PC-9 (cell line): Measurements from ENCODE around the gene RSPH9. TPM values are rescaled to one million over a fixed set of nuclear protein-coding genes. Genes with fewer than 3 reads are reported as not detected.

Source experiments
- BruUV-seq: library from RNA; stranded (reverse); fragments of 400-500 nt; replicated peaks from 2 replicates; lab custom pipeline; 2021; lab: Mats Ljungman, UMichigan
- CTCF ChIA-PET: fragments of 300-600 bp; sonication (Branson Sonifier 250); formaldehyde crosslinking; loops from one replicate; lab custom pipeline; 2022; ENCODE audit warnings: antibody characterized with exemption; lab: Charles Lee
- POLR2A ChIA-PET: fragments of 300-600 bp; sonication (Branson Sonifier 250); formaldehyde crosslinking; loops from one replicate; lab custom pipeline; 2022; ENCODE audit warnings: antibody characterized with exemption; ENCODE audit not compliant: unreplicated experiment; lab: Charles Lee
- DNase-seq, 2 experiments: peaks; one replicate each; pipeline versions ENCODE4 v3.0.0 to v3.0.0-alpha.2; 2015 to 2022; ENCODE audit warnings: mixed read lengths in 1 of 2
- H2AFZ ChIP-seq: fragments of 200-600 bp; sonication (generic); 2 replicates; pipeline ENCODE4 v1.8.1; 2017; ENCODE audit warnings: antibody characterized with exemption
- H3F3A ChIP-seq: fragments of 200-600 bp; sonication (generic); 2 replicates; pipeline ENCODE4 v1.8.1; 2017; ENCODE audit warnings: antibody characterized with exemption, mild to moderate bottlenecking, low read depth; ENCODE audit not compliant: insufficient read depth
- H3K27ac ChIP-seq: fragments of 200-600 bp; sonication (generic); 2 replicates; pipeline ENCODE4 v1.6.1; 2016; ENCODE audit warnings: mixed run types
- H3K27me3 ChIP-seq: fragments of 200-600 bp; sonication (generic); 2 replicates; pipeline ENCODE4 v1.6.1; 2016; ENCODE audit warnings: low read depth, mixed run types; ENCODE audit not compliant: insufficient read depth
- H3K36me3 ChIP-seq: fragments of 200-600 bp; sonication (generic); 2 replicates; pipeline ENCODE4 v1.6.1; 2016; ENCODE audit warnings: low read depth, mixed run types
- H3K4me1 ChIP-seq: fragments of 200-600 bp; sonication (generic); replicated peaks from 2 replicates; pipeline ENCODE4 v1.6.1; 2016; ENCODE audit warnings: mixed run types; ENCODE audit not compliant: insufficient read depth
- H3K4me2 ChIP-seq: fragments of 200-600 bp; sonication (generic); 2 replicates; pipeline ENCODE4 v1.6.1; 2017; ENCODE audit warnings: mixed run types
- H3K4me3 ChIP-seq: fragments of 200-600 bp; sonication (generic); 2 replicates; pipeline ENCODE4 v1.6.1; 2016; ENCODE audit warnings: mixed run types
- H3K79me2 ChIP-seq: fragments of 200-600 bp; sonication (generic); 2 replicates; pipeline ENCODE4 v1.6.1; 2017; ENCODE audit warnings: low read depth, mixed run types
- H3K9me2 ChIP-seq: fragments of 200-600 bp; sonication (generic); 2 replicates; pipeline ENCODE4 v1.8.1; 2017; ENCODE audit warnings: mild to moderate bottlenecking; ENCODE audit not compliant: insufficient read depth
- H3K9me3 ChIP-seq: fragments of 200-600 bp; sonication (generic); 2 replicates; pipeline ENCODE4 v1.8.1; 2016; ENCODE audit warnings: low read depth; ENCODE audit not compliant: insufficient read depth
- H4K20me1 ChIP-seq: fragments of 200-600 bp; sonication (generic); 2 replicates; pipeline ENCODE4 v1.8.1; 2017; ENCODE audit not compliant: insufficient read depth
- EZH2 ChIP-seq: fragments of 200-600 bp; sonication (generic); IDR thresholded peaks from 2 replicates; pipeline ENCODE4 v1.8.0; 2017; ENCODE audit warnings: antibody characterized with exemption, low read depth
- intact Hi-C: fragments of 100-400 bp; cut with micrococcal nuclease; formaldehyde crosslinking; loops from one replicate; pipeline ENCODE4 v1.10.0; 2022; ENCODE audit not compliant: unreplicated experiment
- total RNA-seq: library from RNA; stranded (reverse); gene quantifications from 2 replicates; pipeline ENCODE4 v1.2.3, GENCODE V29; 2021
- TF ChIP-seq, protein P1 (sequence below): fragments of 200-600 bp; sonication (generic); conservative IDR thresholded peaks from 2 replicates; pipeline ENCODE4 v1.6.1; 2017; ENCODE audit warnings: mixed run types, antibody characterized with exemption, mild to moderate bottlenecking, moderate library complexity

The RSPH9 gene
- total RNA-seq, 1 experiment from 2014 or later, result not detected

DNA sequence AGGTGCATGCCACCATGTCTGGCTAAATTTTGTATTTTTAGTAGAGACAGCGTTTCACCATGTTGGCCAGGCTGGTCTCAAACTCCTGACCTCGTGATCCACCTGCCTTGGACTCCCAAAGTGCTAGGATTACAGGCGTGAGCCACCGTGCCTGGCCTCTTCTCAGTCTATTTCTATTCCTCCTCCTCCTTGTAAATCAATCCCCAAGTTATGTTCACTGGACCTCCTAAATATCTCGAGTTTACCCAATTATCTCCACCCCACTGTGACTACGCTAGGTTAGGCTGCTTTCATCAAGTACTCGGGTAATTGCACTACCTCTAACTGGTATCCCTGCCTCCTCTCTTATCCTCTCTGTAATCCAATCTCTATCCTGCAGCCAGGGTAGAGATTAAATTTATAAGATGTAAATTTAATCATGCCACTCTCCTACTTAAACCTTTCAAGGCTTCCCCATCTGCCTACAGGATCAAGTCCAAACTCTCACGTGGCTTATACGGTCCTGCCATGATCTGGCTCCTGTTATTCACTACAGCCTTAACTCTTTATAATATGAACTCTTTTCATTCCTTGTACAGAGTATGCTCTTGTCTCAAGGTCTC is 10.0 kb upstream of the RSPH9 start:
- peaks cover 36% of the 10 kb centered on the region for H3K79me2 ChIP-seq
- H3K9me2 ChIP-seq, result no peaks in the 10 kb centered on the region
- no TSS peak for BruUV-seq
- H3F3A ChIP-seq, result peaks cover 21% of the 10 kb centered on the region
- 0 out of 2 replicates have a peak overlapping the region, but pooled peaks have one; percentile 6 for H3K27ac ChIP-seq
- no peak for DNase-seq
- ChIA-PET CTCF (no interaction called here), POLR2A (interaction anchor here (0.6 kb wide), 1 partner anchor 20 kb away, joined by 3 read pairs; no protein-coding TSS in a partner anchor)
- peaks cover 9% of the 10 kb centered on the region; the same call in 1 of the 2 replicates for H3K36me3 ChIP-seq
- H3K4me2 ChIP-seq, result peak overlapping the region; percentile 86
- H3K4me1 ChIP-seq, result peaks cover 28% of the 10 kb centered on the region
- intact Hi-C loops, result loop anchor here (5.0 kb wide), 1 partner anchor 32 kb away; no protein-coding TSS in a partner anchor
- H3K9me3 ChIP-seq, result no peaks in the 10 kb centered on the region
- no peak for TF ChIP-seq EZH2
- TF ChIP-seq, protein P1, sequence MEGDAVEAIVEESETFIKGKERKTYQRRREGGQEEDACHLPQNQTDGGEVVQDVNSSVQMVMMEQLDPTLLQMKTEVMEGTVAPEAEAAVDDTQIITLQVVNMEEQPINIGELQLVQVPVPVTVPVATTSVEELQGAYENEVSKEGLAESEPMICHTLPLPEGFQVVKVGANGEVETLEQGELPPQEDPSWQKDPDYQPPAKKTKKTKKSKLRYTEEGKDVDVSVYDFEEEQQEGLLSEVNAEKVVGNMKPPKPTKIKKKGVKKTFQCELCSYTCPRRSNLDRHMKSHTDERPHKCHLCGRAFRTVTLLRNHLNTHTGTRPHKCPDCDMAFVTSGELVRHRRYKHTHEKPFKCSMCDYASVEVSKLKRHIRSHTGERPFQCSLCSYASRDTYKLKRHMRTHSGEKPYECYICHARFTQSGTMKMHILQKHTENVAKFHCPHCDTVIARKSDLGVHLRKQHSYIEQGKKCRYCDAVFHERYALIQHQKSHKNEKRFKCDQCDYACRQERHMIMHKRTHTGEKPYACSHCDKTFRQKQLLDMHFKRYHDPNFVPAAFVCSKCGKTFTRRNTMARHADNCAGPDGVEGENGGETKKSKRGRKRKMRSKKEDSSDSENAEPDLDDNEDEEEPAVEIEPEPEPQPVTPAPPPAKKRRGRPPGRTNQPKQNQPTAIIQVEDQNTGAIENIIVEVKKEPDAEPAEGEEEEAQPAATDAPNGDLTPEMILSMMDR, result no peak
- H3K4me3 ChIP-seq, result no peak overlapping the region
- 0 out of 2 replicates have a peak, but pooled peaks cover 7% of the 10 kb centered on the region for H4K20me1 ChIP-seq
- H3K27me3 ChIP-seq, result no peaks in the 10 kb centered on the region
- H2AFZ ChIP-seq, result peak overlapping the region; percentile 87

DNA sequence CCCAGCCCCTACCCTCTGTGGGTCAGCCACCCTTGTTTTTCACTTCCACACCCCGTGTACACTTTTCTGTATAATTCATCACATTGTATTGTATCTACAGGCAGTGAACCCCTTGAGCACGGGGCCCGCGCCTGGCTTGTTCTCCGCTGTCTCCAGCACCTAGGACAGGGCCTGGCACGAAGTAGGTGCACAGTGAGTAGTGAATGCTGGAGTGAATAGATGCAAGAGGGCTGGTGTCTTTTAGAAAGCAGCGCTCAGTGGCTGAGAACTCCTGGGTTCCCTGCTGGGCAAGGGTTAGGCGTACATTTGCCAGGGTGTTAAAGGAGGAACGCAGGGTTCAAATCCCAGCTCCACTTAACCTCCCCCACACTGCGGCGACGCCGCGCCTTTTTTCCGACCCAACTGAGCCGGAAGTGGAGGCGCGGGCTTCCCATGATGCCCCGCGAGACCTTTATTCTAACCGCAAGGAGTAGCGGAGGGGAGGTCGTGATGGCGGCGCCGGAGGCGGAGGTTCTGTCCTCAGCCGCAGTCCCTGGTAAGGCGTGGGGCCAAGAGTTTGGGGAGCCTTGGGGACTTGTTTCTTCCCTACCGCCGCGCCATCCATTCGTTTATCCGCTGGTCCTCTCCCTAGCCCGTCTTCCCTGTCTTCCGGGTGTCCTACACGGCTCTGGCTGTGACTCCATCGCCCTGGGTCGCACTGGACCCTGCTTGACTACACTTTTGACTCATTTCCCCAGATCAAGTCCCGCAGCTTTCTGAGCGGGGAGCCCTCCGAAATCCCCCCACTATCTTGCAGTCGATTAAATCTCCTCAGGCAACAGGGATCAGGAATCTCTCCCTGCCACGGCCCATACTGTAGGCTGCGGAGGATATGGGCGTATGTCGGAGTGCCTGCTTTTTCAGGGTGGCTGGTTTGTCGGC is 9.2 kb upstream of the RSPH9 start, which contains the start of gene MAD2L1BP:
MAD2L1BP (plus strand) TSS at position 454 of the 921 bp plus-strand sequence; CDS start at position 490, 36 bp downstream.
- Histone ChIP-seq H3K9me3 (no peaks in the 10 kb centered on the region), H3K4me2 (peak within 1 kb of the TSS; percentile 86), H2AFZ (peak within 1 kb of the TSS; percentile 87), H3K4me1 (peaks cover 24% of the 10 kb centered on the region), H3F3A (peaks cover 13% of the 10 kb centered on the region), H3K27me3 (no peaks in the 10 kb centered on the region), H3K9me2 (no peaks in the 10 kb centered on the region), H3K79me2 (peaks cover 42% of the 10 kb centered on the region), H3K36me3 (peaks cover 15% of the 10 kb centered on the region; the same call in 1 of the 2 replicates), H4K20me1 (0 out of 2 replicates have a peak, but pooled peaks cover 10% of the 10 kb centered on the region), H3K4me3 (peak within 1 kb of the TSS; percentile 73), H3K27ac (0 out of 2 replicates have a peak within 1 kb of the TSS, but pooled peaks have one; percentile 6)
- intact Hi-C loops, result no loop called here
- no peak for TF ChIP-seq EZH2
- TF ChIP-seq, protein P1, result no peak
- ChIA-PET POLR2A (interaction anchor here (0.6 to 0.7 kb wide), 2 partner anchors 19 to 29 kb away, joined by 3 to 4 read pairs; no protein-coding TSS in a partner anchor), CTCF (no interaction called here)
- no TSS peak for BruUV-seq
- peak; percentile 51 to 58 for DNase-seq

DNA sequence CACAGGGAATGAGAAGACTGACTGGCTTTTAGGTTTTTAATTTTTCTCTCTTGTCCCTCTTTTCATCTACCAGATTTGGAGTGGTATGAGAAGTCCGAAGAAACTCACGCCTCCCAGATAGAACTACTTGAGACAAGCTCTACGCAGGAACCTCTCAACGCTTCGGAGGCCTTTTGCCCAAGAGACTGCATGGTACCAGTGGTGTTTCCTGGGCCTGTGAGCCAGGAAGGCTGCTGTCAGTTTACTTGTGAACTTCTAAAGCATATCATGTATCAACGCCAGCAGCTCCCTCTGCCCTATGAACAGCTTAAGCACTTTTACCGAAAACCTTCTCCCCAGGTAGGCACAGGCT is 8.6 kb upstream of the RSPH9 start:
- TSS peak; percentile 47 for BruUV-seq
- ChIA-PET POLR2A (no interaction called here), CTCF (no interaction called here)
- Histone ChIP-seq H2AFZ (peak overlapping the region; percentile 87), H3K9me3 (no peaks in the 10 kb centered on the region), H3K9me2 (no peaks in the 10 kb centered on the region), H3K4me2 (peak overlapping the region; percentile 86), H3F3A (peaks cover 7% of the 10 kb centered on the region), H3K27ac (0 out of 2 replicates have a peak overlapping the region, but pooled peaks have one; percentile 6), H3K27me3 (no peaks in the 10 kb centered on the region), H4K20me1 (peaks cover 15% of the 10 kb centered on the region; the same call in 1 of the 2 replicates), H3K4me3 (peak overlapping the region; percentile 73), H3K79me2 (peaks cover 42% of the 10 kb centered on the region), H3K4me1 (peaks cover 18% of the 10 kb centered on the region), H3K36me3 (peaks cover 15% of the 10 kb centered on the region; the same call in 1 of the 2 replicates)
- TF ChIP-seq, protein P1, result no peak
- no peak for TF ChIP-seq EZH2
- intact Hi-C loops, result no loop called here
- DNase-seq, result no peak
